WI38 (cell line): ENCODE measurements around the gene POU3F1.

Experiments
- H3K4me3 ChIP-seq: 2 replicates; pipeline ENCODE4 v1.5.1; 2011; ENCODE audit warnings: low read depth, mild to moderate bottlenecking, control low read depth, low read length
- TF ChIP-seq, protein P1 (sequence below): IDR thresholded peaks from 2 replicates; pipeline ENCODE4 v1.5.1; 2012; ENCODE audit warnings: low read depth, mild to moderate bottlenecking, control low read depth, low read length

Gene POU3F1

DNA sequence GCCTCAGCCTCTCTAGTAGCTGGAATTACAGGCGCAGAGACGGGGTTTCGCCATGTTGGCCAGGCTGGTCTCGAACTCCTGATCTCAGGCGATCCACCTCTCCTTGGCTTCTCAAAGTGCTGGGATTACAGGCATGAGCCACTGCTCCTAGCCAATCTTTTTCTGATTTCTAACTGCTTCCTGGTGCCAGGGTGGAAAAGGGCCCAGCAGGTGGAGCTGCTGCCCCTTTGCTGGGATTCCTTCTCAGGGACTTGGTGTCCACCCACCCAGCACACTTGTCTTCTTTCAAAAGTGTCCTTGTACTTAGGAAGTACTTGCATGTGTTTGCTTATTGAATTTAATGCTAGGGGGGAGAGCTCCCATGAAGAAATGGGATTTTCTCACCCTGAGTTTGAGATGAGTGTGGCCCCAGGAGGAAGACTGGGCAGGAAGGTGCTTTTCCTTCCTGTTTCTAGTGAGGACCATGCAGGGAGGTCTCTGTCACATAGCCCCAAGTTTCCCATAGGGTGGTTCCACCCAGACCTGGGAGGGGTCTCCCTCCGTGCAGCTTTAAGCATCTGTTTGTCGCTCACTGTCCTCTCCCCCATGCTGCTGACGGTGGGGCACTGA is 19.9 kb downstream of the POU3F1 start:
- TF ChIP-seq, protein P1, sequence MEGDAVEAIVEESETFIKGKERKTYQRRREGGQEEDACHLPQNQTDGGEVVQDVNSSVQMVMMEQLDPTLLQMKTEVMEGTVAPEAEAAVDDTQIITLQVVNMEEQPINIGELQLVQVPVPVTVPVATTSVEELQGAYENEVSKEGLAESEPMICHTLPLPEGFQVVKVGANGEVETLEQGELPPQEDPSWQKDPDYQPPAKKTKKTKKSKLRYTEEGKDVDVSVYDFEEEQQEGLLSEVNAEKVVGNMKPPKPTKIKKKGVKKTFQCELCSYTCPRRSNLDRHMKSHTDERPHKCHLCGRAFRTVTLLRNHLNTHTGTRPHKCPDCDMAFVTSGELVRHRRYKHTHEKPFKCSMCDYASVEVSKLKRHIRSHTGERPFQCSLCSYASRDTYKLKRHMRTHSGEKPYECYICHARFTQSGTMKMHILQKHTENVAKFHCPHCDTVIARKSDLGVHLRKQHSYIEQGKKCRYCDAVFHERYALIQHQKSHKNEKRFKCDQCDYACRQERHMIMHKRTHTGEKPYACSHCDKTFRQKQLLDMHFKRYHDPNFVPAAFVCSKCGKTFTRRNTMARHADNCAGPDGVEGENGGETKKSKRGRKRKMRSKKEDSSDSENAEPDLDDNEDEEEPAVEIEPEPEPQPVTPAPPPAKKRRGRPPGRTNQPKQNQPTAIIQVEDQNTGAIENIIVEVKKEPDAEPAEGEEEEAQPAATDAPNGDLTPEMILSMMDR, result peak; percentile 52
- no peak overlapping the region for H3K4me3 ChIP-seq

GRCh38 chr1:38025664-38026063 is 20.9 kb downstream of the POU3F1 start:
- no peak overlapping the region for H3K4me3 ChIP-seq
- TF ChIP-seq, protein P1, result no peak

DNA sequence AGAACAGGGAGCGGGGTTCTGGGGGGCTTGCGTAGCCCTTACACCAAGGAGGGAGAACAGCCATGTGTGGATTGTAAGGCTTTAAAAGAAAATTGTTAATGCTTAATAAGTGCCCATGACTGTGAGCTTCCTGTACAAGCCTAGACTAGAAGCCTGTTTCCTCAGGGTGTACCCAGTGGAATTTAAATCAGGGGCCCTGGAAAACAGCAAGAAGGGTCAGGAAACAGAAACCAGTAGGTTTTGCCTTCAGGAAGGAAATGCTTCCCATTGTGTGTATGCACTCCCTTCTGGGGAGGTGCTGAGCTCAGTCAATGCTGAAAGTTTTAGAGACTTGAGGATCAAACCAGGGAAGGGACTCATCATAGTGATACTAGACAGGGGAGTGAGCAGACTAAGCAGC is 21.4 kb downstream of the POU3F1 start:
- TF ChIP-seq, protein P1, result no peak
- no peak overlapping the region for H3K4me3 ChIP-seq

- TF ChIP-seq, protein P1, result no peak
- no peak overlapping the region for H3K4me3 ChIP-seq
Measured at GRCh38 chr1:38022810-38023209, 23.8 kb downstream of the POU3F1 start.

DNA sequence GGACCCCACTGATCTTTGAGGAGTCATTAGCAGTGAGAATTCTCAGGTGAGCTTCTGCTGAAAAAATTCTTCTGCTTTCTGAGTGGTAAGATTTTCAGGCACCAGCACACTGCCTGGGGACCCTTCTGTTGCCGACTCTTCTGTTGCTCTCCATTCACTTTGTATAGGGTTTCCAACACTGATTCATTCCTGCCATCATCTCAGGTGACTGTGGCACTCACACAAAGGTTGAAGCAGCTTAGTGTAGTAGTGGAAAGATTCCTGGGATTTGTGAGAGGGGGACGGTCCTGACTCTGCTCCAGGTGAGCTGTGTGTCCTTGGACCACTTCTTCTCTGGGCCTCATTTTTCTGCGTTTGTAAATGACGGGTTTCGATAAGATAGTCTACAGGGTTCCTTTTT is 24.6 kb downstream of the POU3F1 start:
- TF ChIP-seq, protein P1, result no peak
- H3K4me3 ChIP-seq, result no peak overlapping the region

DNA sequence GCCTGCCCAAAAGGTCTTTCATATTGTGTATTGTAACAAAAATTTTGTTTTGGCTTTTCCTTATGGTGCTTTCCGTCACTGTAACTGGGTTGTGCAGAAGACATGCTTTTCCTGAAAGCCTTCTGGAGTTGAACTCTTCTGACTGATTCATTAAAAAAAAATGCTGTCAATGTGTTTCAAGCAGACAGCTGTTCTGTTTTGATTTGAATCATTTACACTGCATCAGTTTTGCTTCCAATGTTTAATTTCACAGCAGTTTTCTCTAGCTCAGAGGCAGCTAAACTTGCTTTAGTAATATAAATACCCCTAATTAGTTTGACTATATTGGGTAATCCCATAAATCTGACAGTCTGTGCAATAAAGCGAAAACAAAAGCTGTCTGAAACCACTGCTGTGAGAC is 26.2 kb downstream of the POU3F1 start:
- no peak overlapping the region for H3K4me3 ChIP-seq
- TF ChIP-seq, protein P1, result no peak

DNA sequence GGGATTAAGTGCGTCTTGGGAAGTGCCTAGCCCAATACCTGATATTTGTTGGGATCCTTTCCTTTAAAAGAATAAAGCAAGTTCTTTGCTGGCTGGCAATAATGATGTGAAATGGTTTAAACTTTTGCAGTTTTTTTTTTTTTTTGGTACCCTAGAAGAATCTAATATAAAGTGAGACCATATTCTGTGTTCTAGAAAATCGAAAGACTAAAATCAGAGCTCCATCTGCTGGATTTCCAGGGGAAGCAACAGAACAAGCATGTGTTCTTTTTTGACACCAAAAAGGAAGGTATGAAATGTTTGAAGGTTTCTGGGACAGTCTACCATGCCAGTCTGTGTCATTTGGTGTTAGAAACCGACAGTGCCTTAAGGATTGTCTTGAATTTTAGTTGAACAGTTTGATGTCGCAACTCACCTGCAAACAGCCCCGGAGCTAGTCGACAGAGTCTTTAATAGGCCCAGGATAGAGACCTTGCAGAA is 27.7 kb downstream of the POU3F1 start:
- no peak overlapping the region for H3K4me3 ChIP-seq
- TF ChIP-seq, protein P1, result peak; percentile 34
